ENCODE data around the gene DOCK8. TPM values are rescaled to one million over a fixed set of nuclear protein-coding genes. Genes with fewer than 3 reads are reported as not detected.

The DOCK8 gene
- total RNA-seq, 2 donors from 2014 or later = 5.2 to 9.5 TPM

GRCh38 chr9:503881-504852, 289.5 kb downstream of the DOCK8 start, which contains the start of gene KANK1:
KANK1 (plus strand) TSS chr9:504695.
- DNase-seq (ENCODE audit: low spot score) = peak; percentile 66
- H3K36me3 ChIP-seq = no peaks in the 10 kb centered on the region
- peak; percentile 44 to 74 for TF ChIP-seq CTCF (IDR thresholded peaks at IDR 0.05)
- H3K4me1 ChIP-seq = peaks cover 0 to 19% of the 10 kb centered on the region in 2 donors
- H3K27me3 ChIP-seq = no peaks in the 10 kb centered on the region
- peak within 1 kb of the TSS; percentile 88 to 94 for H3K27ac ChIP-seq
- peak within 1 kb of the TSS; percentile 70 to 79 for H3K4me3 ChIP-seq
- H3K9me3 ChIP-seq = no peaks in the 10 kb centered on the region

- Histone ChIP-seq H3K4me1 (peaks cover 0 to 19% of the 10 kb centered on the region in 2 donors), H3K4me3 (peak overlapping the region; percentile 70 to 79), H3K36me3 (no peaks in the 10 kb centered on the region), H3K27ac (peak overlapping the region; percentile 88 to 94), H3K27me3 (no peaks in the 10 kb centered on the region), H3K9me3 (no peaks in the 10 kb centered on the region)
- peak; percentile 64 for DNase-seq (ENCODE audit: low spot score)
- TF ChIP-seq CTCF (IDR thresholded peaks at IDR 0.05) = no peak
Measured at GRCh38 chr9:504921-505740, 290.5 kb downstream of the DOCK8 start.

- no peak for TF ChIP-seq CTCF (IDR thresholded peaks at IDR 0.05)
- H3K4me3 ChIP-seq = peak overlapping the region; percentile 70 to 79
- H3K4me1 ChIP-seq = peaks cover 0 to 19% of the 10 kb centered on the region in 2 donors
- H3K27ac ChIP-seq = peak overlapping the region; percentile 88 to 94
- no peaks in the 10 kb centered on the region for H3K9me3 ChIP-seq
- H3K27me3 ChIP-seq = no peaks in the 10 kb centered on the region
- H3K36me3 ChIP-seq = no peaks in the 10 kb centered on the region
- DNase-seq (ENCODE audit: low spot score) = no peak
Measured at GRCh38 chr9:505741-506059, 291.0 kb downstream of the DOCK8 start.

GRCh38 chr9:506281-506680, 291.6 kb downstream of the DOCK8 start:
- H3K27ac ChIP-seq = peak overlapping the region in 1 of 2 donors; percentile 94
- H3K27me3 ChIP-seq = no peaks in the 10 kb centered on the region
- no peak for TF ChIP-seq CTCF (IDR thresholded peaks at IDR 0.05)
- no peaks in the 10 kb centered on the region for H3K9me3 ChIP-seq
- peaks cover 0 to 19% of the 10 kb centered on the region in 2 donors for H3K4me1 ChIP-seq
- H3K36me3 ChIP-seq = no peaks in the 10 kb centered on the region
- H3K4me3 ChIP-seq = no peak overlapping the region
- DNase-seq (ENCODE audit: low spot score) = no peak

GRCh38 chr9:511861-512260, 297.2 kb downstream of the DOCK8 start:
- TF ChIP-seq CTCF (IDR thresholded peaks at IDR 0.05) = no peak
- H3K27me3 ChIP-seq = no peaks in the 10 kb centered on the region

More at GRCh38 chr9:511861-512260, 297.2 kb downstream of the DOCK8 start:
- no peaks in the 10 kb centered on the region for H3K9me3 ChIP-seq
- no peaks in the 10 kb centered on the region for H3K36me3 ChIP-seq
- peaks cover 0 to 8% of the 10 kb centered on the region in 2 donors for H3K4me1 ChIP-seq
- H3K27ac ChIP-seq = no peak overlapping the region
- no peak overlapping the region for H3K4me3 ChIP-seq
- DNase-seq (ENCODE audit: low spot score) = no peak

Measured in right atrium auricular region (tissue), 2 donors.